Measurements from ENCODE around the gene DYRK1B.

DNA sequence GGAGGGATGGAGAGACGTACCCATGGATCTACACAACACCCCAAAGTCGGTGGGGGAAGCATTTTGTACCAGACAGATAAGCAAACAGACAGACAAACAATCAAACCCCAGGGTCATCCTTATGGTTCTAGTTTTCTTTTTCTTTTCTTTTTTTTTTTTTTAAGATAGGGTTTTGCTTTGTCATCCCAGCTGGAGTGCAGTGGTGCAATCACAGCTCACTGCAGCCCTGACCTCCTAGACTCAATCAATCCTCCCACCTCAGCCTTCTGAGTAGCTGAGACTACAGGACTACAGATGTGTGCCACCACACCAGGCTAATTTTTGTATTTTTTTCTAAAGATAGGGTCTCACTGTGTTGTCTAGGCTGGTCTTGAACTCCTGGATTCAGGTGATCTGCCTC lies 30.2 kb upstream of the DYRK1B start:
- TF ChIP-seq KDM1A (IDR thresholded peaks at IDR 0.05; ENCODE audit: low read depth) = no peak
- TF ChIP-seq, protein P1, sequence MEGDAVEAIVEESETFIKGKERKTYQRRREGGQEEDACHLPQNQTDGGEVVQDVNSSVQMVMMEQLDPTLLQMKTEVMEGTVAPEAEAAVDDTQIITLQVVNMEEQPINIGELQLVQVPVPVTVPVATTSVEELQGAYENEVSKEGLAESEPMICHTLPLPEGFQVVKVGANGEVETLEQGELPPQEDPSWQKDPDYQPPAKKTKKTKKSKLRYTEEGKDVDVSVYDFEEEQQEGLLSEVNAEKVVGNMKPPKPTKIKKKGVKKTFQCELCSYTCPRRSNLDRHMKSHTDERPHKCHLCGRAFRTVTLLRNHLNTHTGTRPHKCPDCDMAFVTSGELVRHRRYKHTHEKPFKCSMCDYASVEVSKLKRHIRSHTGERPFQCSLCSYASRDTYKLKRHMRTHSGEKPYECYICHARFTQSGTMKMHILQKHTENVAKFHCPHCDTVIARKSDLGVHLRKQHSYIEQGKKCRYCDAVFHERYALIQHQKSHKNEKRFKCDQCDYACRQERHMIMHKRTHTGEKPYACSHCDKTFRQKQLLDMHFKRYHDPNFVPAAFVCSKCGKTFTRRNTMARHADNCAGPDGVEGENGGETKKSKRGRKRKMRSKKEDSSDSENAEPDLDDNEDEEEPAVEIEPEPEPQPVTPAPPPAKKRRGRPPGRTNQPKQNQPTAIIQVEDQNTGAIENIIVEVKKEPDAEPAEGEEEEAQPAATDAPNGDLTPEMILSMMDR (IDR thresholded peaks at IDR 0.05) = no peak
- TF ChIP-seq, protein P2, sequence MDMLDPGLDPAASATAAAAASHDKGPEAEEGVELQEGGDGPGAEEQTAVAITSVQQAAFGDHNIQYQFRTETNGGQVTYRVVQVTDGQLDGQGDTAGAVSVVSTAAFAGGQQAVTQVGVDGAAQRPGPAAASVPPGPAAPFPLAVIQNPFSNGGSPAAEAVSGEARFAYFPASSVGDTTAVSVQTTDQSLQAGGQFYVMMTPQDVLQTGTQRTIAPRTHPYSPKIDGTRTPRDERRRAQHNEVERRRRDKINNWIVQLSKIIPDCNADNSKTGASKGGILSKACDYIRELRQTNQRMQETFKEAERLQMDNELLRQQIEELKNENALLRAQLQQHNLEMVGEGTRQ (IDR thresholded peaks at IDR 0.05) = no peak
- TF ChIP-seq RAD21 (conservative IDR thresholded peaks at IDR 0.05 in 1 of 2, IDR thresholded peaks at IDR 0.05 in 1 of 2) = no peak
- TF ChIP-seq, protein P3, sequence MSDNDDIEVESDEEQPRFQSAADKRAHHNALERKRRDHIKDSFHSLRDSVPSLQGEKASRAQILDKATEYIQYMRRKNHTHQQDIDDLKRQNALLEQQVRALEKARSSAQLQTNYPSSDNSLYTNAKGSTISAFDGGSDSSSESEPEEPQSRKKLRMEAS (IDR thresholded peaks at IDR 0.05) = no peak
- TF ChIP-seq, protein P4, sequence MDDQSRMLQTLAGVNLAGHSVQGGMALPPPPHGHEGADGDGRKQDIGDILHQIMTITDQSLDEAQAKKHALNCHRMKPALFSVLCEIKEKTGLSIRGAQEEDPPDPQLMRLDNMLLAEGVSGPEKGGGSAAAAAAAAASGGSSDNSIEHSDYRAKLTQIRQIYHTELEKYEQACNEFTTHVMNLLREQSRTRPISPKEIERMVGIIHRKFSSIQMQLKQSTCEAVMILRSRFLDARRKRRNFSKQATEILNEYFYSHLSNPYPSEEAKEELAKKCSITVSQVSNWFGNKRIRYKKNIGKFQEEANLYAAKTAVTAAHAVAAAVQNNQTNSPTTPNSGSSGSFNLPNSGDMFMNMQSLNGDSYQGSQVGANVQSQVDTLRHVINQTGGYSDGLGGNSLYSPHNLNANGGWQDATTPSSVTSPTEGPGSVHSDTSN (IDR thresholded peaks at IDR 0.05) = no peak
- TF ChIP-seq POLR2A (IDR thresholded peaks at IDR 0.05; ENCODE audit: low read length) = no peak
